Breast epithelium (tissue), 4 donors: ENCODE data around the gene TBCK. TPM values are rescaled to one million over a fixed set of nuclear protein-coding genes. Genes with fewer than 3 reads are reported as not detected.

Experiments used
- DNase-seq, 2 donors: peaks; one replicate each; pipeline ENCODE4 v3.0.0-alpha.2; 2019; ENCODE audit warnings: low spot score in 2 of 2
- H3K27ac ChIP-seq, 2 donors: fragments of 200-600 bp; sonication (generic) in 1 of 2; one replicate each; pipeline ENCODE4 v1.5.1; 2016 to 2019; ENCODE audit warnings: mild to moderate bottlenecking in 1 of 2
- H3K27me3 ChIP-seq, 2 donors: fragments of 200-600 bp; sonication (generic) in 1 of 2; one replicate each; pipeline versions ENCODE4 v1.5.1 to v1.6.0; 2017 to 2019; ENCODE audit warnings: control low read depth in 1 of 2, mild to moderate bottlenecking in 1 of 2
- H3K36me3 ChIP-seq: fragments of 200-600 bp; one replicate; pipeline ENCODE4 v1.5.1; 2019
- H3K4me1 ChIP-seq, 2 donors: fragments of 200-600 bp; sonication (generic); one replicate each; pipeline ENCODE4 v1.5.1; 2016 to 2019; ENCODE audit warnings: control low read depth in 1 of 2
- H3K4me3 ChIP-seq, 3 donors: fragments of 200-600 bp; sonication (generic); 1 replicate in 2 of 3; 2 replicates in 1 of 3; pipeline ENCODE4 v1.5.1; 2016 to 2019; ENCODE audit warnings: mild to moderate bottlenecking in 3 of 3, moderate library complexity in 2 of 3
- H3K9me3 ChIP-seq, 2 donors: fragments of 200-600 bp; sonication (generic) in 1 of 2; one replicate each; pipeline ENCODE4 v1.5.1; 2016 to 2019; ENCODE audit warnings: control low read depth in 1 of 2
- CTCF ChIP-seq, 3 donors: fragments of 450-650 bp; IDR thresholded peaks; one replicate each; pipeline ENCODE4 v1.5.1; 2016 to 2017; ENCODE audit warnings: antibody characterized with exemption in 3 of 3, mild to moderate bottlenecking in 3 of 3, moderate library complexity in 3 of 3
- POLR2A ChIP-seq: fragments of 450-650 bp; IDR thresholded peaks from one replicate; pipeline ENCODE4 v1.6.1; 2016; ENCODE audit warnings: antibody characterized with exemption, mild to moderate bottlenecking, moderate library complexity
- POLR2AphosphoS5 ChIP-seq, 3 donors: sonication (generic); formaldehyde crosslinking; IDR thresholded peaks; one replicate each; pipeline ENCODE4 v1.6.1; 2017; ENCODE audit warnings: antibody characterized with exemption in 3 of 3
- intact Hi-C: fragments of 100-400 bp; cut with DNase I; formaldehyde crosslinking; loops from one replicate; pipeline ENCODE4 v1.15.1; 2023; ENCODE audit warnings: low total_unique reads
- total RNA-seq, 3 donors: library from RNA; depleted of rRNA; stranded (reverse); fragments of >200 nt; gene quantifications; one replicate each; pipeline ENCODE4 v1.1.0, GENCODE V29; 2016

The TBCK gene
- total RNA-seq, 3 donors from 2014 or later: 46.9 to 82.3 (median 57.0) TPM

- Histone ChIP-seq H3K9me3 (no peaks in the 10 kb centered on the region), H3K27me3 (no peaks in the 10 kb centered on the region), H3K27ac (no peak overlapping the region), H3K4me3 (no peak overlapping the region), H3K4me1 (no peaks in the 10 kb centered on the region), H3K36me3 (peaks cover 4% of the 10 kb centered on the region)
- intact Hi-C loops: no loop called here
- TF ChIP-seq CTCF (IDR thresholded peaks at IDR 0.05) (no peak), POLR2A (no peak), POLR2AphosphoS5 (IDR thresholded peaks at IDR 0.05) (no peak)
- DNase-seq: no peak
Observed at GRCh38 chr4:106208481-106209460, 107.2 kb downstream of the TBCK start.

GRCh38 chr4:106201373-106201772 is 114.6 kb downstream of the TBCK start:
- DNase-seq: no peak
- no peak for TF ChIP-seq CTCF (IDR thresholded peaks at IDR 0.05)
- TF ChIP-seq POLR2AphosphoS5 (IDR thresholded peaks at IDR 0.05): no peak
- no peak for TF ChIP-seq POLR2A
- H3K27ac ChIP-seq: no peak overlapping the region
- intact Hi-C loops: no loop called here
- no peaks in the 10 kb centered on the region for H3K4me1 ChIP-seq
- no peaks in the 10 kb centered on the region for H3K9me3 ChIP-seq
- no peaks in the 10 kb centered on the region for H3K27me3 ChIP-seq
- H3K36me3 ChIP-seq: no peaks in the 10 kb centered on the region
- H3K4me3 ChIP-seq: no peak overlapping the region

DNA sequence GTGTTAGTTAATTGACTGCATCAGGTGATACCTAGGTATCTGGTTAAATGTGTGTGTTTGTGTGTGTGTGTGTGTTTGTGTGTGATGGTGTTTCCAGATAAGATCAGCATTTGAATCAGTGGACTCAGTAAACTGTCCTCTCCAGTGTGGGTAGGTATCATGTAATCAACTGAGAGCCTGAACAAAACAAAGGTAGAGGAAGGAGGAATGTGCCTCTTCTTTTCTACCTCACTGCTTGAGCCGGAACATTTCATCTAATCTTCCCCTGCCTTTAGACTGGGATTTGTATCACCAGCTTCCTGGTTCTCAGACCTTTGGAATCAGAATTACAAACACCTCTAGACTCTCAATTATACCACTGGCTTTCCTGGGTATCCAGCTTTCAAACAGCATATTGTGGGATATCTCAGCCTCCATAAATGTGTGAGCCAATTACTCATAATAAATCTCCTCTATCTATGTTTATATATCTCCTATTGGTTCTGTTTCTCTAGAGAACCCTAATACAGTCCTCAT is 120.5 kb downstream of the TBCK start:
- TF ChIP-seq CTCF (IDR thresholded peaks at IDR 0.05): no peak
- no peak for TF ChIP-seq POLR2A
- TF ChIP-seq POLR2AphosphoS5 (IDR thresholded peaks at IDR 0.05): no peak
- intact Hi-C loops: no loop called here
- DNase-seq: no peak

DNA sequence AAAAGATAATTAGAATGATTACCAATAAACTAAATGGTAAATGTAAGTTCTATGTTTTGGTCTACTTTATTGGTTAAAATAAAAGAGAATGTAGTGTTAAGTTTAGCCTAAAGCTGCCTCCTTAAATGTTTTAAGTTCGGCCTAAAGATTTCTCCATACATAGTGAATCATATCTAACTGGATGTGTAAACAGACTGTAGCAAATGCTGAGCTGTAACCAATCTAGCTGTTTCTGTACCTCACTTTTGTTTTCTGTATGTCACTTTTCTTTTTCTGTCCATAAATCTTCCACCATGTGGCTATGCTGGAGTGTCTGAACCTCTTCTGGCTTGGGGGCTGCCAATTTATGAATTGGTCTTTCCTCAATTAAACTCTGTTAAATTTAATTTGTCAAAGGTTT is 121.2 kb downstream of the TBCK start:
- intact Hi-C loops: no loop called here
- no peak for DNase-seq
- H3K4me1 ChIP-seq: no peaks in the 10 kb centered on the region
- TF ChIP-seq POLR2A: no peak
- TF ChIP-seq CTCF (IDR thresholded peaks at IDR 0.05): no peak
- TF ChIP-seq POLR2AphosphoS5 (IDR thresholded peaks at IDR 0.05): no peak
- no peak overlapping the region for H3K4me3 ChIP-seq
- no peaks in the 10 kb centered on the region for H3K27me3 ChIP-seq
- H3K9me3 ChIP-seq: no peaks in the 10 kb centered on the region
- no peaks in the 10 kb centered on the region for H3K36me3 ChIP-seq
- no peak overlapping the region for H3K27ac ChIP-seq

More for the DNA sequence above, 120.5 kb downstream of the TBCK start:
- Histone ChIP-seq H3K4me1 (no peaks in the 10 kb centered on the region), H3K27ac (no peak overlapping the region), H3K27me3 (no peaks in the 10 kb centered on the region), H3K4me3 (no peak overlapping the region), H3K36me3 (no peaks in the 10 kb centered on the region), H3K9me3 (no peaks in the 10 kb centered on the region)

- no peaks in the 10 kb centered on the region for H3K36me3 ChIP-seq
- DNase-seq: no peak
- no peaks in the 10 kb centered on the region for H3K27me3 ChIP-seq
- intact Hi-C loops: no loop called here
- H3K27ac ChIP-seq: no peak overlapping the region
- TF ChIP-seq POLR2AphosphoS5 (IDR thresholded peaks at IDR 0.05): no peak
- no peak for TF ChIP-seq CTCF (IDR thresholded peaks at IDR 0.05)
- no peaks in the 10 kb centered on the region for H3K9me3 ChIP-seq
- H3K4me1 ChIP-seq: no peaks in the 10 kb centered on the region
- H3K4me3 ChIP-seq: no peak overlapping the region
Observed at GRCh38 chr4:106192131-106192530, 123.9 kb downstream of the TBCK start.
